CD4-positive, alpha-beta T cell treated with Interleukin-1 beta for 1 hour (primary cell): ENCODE measurements around the gene BUB3.
A peak's percentile ranks its signal among the peaks of the same experiment; 100 is the strongest.

Source experiments
- DNase-seq, 2 donors: peaks; one replicate each; pipeline ENCODE4 v3.0.0-alpha.2; 2020 to 2022

The BUB3 gene

DNA sequence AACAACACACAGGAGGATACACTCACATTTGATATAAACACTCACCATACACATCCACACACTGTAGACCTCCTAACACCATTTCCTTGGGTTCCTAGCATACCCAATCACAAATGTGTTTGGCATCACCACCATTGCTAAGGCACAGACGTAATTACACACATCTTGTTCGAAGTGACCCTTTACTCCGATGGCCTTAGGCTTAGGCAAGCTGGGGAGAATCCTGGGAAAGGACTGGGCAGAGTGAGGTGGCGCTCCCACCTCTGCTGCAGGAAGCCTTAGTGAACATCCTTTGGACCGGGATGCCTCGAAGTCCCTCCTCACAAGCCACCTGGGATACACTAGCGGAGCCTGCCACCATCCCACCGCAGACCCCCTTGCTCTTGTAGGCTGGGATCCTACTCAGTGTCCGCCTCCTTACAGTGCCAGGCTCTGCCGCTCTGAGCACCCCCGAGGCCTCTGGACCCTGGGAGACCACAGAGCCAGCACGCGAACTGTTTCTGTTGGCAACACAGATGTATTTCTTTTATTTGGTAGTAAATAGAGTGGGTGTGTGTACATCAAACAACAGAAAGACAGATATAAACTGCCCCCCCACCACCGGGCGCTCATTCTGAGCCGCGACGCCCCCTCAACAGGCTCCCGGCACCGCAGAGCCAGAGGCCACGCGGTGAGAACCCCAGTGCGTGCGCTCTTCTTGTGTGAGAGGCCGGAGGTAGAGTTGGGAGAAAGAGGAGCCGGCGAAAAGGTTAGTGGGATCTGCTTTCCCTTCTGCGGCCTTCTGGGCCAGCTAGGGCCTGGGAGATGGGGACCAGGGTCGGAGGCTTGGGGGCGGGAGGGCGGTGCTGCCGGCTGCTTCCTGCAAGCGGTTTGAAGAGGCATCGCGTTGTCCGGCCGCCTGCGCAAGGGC lies 12.2 kb upstream of the BUB3 start:
- DNase-seq: no peak

DNA sequence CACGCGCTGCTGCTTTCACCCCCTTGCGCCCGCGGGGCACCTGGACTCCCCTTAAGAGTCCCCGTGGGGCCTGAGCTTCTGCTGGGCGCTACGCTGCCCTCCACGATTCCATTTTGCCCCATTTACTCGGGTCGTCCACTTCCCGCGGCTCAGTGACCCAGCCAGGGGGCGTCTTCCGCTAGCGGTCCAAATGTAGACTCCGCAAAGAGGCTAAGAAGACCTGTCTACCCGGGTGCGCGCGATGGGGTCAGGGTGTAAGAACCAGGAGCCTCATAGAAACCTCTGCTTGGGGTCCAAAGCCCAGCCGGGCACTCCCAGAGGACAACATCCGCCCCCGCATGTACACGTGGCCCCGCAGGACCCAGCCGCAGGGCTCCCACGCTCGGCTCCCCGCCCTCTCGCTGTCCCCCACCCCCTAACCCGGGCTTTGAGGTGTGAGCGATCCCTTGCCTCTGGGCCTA lies 11.5 kb upstream of the BUB3 start:
- no peak for DNase-seq

DNA sequence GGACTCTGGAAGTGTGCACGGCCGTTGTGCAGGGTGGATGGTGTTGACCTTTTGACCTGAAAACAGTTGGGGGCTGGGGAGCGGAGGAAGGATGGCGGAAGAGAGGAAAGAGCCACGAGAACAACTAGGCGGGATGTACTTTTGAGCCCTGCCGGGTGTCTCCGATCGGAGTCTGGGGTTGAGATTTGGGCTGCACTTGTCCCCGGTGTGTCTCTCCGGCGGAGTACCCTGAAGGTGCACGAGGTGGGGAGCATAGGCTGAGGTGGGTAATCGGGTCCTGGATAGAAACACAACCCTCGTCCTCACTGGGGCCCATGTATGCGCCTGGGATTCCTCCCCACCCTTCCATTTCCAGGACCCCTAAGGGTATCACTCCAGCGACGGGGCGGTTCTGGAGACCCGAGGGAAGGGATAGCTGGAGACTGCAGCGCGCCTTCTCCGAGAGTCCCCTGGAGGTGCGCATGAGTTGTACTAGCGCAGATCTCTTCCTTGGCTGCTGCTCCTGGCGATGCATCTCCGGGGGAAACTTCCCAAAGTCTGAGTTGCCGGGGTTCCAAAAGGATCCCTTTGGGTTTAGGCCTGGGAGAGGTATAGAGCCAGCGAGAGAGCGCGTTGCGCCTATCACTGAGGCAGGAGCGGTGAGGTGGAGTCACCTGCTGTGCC lies 10.9 kb upstream of the BUB3 start:
- no peak for DNase-seq

GRCh38 chr10:123143825-123144168 lies 10.4 kb upstream of the BUB3 start:
- DNase-seq: no peak

GRCh38 chr10:123144697-123145541 lies 9.3 kb upstream of the BUB3 start:
- no peak for DNase-seq

DNA sequence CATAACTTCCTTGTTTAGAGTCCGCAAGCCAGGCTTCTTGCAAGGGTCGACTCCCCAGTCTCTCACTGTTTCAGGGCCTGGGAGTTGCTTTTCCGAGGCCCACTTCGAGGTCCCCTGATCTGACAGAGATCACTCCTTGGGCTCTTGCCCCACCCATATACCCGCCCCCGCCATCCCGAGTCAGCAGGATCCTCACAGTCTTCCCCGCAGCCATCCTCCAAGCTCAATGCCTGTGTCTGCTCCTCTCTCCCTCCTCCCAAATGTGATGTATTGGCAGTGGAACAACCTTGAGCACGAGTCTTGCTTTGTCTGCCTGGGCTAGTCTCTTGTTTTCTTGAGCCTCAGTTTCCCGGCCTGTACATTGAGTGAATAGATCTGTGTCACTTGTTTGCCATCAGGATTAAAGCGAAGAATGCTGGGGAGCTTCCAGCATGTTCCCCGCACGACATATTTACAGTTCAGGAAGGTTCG lies 8.6 kb upstream of the BUB3 start:
- no peak for DNase-seq

DNA sequence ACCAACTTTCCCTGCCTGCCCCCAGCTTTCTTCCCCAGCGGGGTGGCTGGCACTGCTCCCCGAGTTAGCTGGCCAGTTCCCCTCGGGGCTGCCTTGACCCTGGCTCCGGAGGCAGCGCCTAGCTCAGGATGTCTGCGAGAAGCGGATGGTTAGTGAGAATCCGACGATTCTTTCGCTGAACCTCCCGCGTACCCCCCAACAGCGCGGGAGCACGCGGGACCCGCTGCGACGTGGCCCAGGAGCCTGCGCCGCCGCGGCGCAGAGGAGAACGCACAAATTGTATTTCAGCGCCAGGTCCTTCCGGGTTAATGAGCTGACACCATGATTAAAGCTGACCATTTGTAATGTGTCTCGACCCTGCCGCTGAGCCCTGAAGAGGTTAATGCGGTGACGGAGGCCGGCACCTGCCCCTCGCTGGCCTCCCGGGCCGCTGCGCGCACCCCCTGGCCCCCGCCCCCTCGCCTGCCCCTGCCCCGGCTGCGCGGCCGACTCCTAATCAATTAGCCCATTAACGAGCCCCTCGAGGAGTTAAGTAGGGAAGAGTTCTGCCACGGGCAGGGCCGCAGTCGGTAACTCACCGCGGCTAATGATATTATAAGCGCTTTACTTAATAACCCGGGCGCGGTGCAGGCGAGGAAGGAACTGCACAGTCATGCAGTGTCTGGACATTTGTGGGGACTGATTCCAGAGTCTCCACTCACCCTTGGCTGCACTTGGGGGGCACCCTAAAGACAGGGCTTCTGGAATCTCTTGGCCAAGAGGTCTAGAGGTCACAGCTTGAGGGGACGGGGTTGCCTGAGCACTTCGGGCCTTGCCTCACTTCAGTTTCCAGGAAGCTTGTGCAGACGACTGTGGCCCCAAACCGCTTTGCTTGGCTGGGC lies 7.9 kb upstream of the BUB3 start:
- no peak for DNase-seq

GRCh38 chr10:123146894-123147634 lies 7.1 kb upstream of the BUB3 start:
- no peak for DNase-seq

- no peak for DNase-seq
Observed at GRCh38 chr10:123147635-123148413, 6.4 kb upstream of the BUB3 start, which contains the start of gene HMX2. HMX2 (plus strand) TSS chr10:123148136; CDS start chr10:123148379, 243 bp downstream.

DNA sequence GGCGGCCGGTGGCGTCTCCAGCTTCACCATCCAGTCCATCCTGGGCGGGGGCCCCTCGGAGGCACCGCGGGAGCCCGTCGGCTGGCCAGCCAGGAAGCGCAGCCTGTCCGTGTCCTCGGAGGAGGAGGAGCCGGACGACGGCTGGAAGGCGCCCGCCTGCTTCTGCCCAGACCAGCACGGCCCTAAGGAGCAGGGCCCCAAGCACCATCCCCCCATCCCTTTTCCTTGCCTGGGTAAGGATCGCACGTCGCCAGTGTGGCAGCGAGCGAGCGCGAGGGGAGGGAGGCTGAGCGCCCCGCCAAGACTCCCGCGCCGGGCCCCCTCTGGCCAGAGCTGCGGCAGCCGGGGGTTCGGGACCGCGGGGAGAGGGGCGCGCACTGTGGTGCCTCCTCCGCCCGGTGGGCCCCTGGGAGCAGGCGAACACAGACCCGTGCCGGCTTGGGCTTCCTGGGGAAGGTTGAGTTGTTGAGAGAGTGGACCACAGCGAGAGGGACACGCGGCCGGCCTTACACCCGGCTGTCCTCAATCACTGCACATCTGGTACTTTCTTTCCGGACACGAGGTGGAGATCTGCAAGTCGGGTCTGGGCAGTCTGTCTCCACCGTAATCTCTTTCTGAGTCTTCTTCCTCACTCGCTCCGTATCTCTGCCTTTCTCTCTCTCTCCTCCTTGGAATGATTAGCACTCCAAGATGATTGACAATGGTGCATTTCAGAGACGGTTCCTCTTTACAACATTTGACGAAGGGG lies 5.6 kb upstream of the BUB3 start:
- DNase-seq: no peak

GRCh38 chr10:123149162-123149567 lies 5.0 kb upstream of the BUB3 start:
- DNase-seq: no peak

DNA sequence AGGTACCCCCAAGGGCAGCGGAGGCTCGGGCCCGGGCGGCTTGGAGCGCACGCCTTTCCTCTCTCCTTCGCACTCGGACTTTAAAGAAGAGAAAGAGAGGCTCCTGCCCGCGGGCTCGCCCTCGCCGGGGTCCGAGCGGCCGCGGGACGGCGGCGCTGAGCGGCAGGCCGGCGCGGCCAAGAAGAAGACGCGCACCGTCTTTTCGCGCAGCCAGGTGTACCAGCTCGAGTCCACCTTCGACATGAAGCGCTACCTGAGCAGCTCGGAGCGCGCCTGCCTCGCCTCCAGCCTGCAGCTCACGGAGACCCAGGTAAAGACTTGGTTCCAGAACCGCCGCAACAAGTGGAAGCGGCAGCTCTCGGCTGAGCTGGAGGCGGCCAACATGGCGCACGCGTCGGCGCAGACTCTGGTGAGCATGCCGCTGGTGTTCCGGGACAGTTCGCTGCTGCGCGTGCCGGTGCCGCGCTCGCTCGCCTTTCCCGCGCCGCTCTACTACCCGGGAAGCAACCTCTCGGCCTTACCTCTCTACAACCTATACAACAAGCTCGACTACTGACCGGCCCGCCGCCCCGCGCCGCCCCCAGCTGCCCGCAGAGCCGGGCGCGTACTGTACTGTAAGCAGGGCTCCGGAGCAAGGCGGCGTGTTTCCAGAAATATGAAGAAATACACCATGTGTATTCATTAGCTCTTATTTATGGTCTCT lies 4.5 kb upstream of the BUB3 start:
- DNase-seq: peak in 1 of 2 donors; percentile 37

DNA sequence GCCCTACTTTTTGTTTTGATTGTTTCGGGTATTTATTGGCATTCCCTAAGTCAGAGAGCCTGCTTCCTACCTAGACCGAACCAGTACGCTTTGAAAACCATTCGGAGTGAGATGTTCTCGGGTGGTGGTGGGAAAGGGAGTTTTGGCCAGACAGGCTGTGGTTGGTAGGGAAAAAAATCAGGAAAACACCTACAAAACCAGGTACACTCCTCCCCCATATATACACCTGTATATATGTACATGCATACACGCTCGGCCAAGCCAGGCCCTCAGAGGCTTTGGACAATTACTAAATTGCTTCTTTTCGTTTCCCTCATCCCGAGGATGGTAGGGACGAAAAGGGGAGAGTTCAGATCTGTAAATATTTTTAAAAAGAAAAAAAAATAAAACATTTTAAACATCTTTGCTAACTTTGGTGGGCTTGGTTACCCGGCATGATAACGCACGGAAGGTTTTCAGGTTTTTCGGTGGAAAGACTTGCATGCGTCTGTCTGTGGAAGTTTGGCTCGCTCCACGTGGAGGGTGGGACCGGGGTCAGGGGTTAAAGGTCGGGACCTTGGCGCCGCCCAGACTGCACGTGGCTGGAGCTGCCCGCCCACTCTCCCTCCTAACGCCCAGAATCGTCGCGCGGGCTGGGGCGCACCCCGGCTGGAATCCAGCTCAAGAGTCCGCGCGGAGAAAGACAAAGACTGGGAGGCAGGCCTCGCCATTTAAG lies 3.8 kb upstream of the BUB3 start:
- DNase-seq: no peak

DNA sequence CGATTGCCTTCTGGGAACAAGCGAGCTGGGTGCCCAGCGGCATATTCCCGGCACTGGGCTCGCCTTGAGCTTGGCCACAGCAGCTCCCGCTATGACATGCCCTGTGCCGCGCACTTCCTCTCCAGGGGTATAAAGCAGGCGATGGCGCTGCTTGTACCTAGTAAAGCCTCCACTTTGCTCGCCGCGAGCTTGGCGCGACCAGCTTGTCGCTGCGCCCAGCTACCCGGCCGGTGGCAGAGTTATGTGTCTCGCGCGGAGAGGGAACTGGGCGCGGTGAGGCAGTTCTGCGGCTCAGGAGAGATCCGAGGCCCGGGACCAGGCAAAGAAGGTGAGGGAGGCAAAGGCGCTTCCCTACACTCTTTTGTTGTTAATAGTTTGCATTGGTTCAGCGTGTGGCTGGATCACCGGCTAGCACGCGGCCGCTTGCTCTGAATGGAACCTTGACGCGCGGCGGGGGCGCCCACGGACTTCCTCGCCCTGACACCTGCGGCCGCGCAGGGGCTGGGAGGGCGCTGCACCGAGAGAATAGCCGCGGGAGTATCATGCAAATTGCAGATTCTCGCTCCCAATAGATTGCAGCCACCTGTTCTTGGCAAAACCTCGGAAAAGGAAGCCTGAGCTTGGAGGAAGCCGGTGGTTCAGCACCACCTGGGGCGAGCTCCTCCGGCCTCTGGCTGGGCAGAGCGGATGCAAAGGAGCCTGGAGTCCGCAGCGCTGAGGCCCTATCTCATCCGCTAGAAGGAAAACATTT lies 3.0 kb upstream of the BUB3 start:
- no peak for DNase-seq

- DNase-seq: no peak
Observed at GRCh38 chr10:123151737-123152135, 2.5 kb upstream of the BUB3 start.

DNA sequence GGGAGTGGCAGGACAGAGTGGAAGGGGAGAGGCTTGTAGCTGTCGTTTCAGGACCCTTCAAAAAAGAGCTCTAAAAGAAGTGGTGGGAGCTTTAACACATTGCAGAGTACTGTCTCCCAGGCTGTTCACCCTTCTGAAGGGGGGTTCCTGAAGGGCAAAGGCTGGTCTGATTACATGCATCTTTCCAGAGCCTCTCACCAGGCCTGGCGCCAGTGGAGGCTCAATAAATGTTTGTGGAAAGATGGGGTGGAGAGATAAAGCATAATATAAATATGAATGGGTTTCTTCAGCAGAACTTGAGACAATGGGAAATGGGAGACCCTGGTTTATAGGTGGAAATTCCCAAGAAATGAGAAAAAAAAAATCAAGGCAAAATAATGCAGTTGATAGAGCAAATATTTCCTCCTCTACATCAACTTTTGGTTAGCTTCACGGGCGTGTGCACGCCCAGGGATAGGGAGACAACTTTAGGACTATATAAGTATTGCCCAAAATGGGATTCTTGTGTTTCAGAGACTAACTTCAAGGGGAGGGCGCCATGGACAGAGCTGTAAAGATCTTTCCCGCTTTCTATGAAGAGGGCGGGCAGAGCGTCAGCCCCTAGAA lies 613 bp upstream of the BUB3 start:
- DNase-seq: no peak
